ENCODE data around the gene KRT83. TPM values are rescaled to one million over a fixed set of nuclear protein-coding genes. Genes with fewer than 3 reads are reported as not detected.

KRT83 gene
- total RNA-seq, 4 donors from 2014 or later, result not detected

DNA sequence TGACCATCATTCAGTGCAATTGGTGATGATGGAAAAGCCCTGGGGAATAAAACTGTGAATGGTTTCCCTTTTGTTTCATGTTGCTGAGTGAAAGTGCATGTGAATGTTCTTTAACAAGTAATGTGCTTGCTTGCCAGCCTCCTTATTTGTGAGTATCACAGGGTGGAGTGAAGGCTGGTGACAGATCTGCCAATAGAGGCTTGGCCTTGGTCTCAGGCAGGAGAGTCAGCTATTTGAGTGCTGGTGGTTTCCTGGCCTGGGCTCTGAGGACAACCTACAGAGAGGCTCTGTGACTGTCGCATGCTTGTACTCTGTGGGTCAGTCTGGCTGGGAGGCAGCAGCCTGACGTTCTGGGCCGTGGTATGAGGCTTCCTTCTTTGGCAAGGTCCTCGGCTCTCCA lies 25.4 kb upstream of the KRT83 start:
- TF ChIP-seq, protein P1, sequence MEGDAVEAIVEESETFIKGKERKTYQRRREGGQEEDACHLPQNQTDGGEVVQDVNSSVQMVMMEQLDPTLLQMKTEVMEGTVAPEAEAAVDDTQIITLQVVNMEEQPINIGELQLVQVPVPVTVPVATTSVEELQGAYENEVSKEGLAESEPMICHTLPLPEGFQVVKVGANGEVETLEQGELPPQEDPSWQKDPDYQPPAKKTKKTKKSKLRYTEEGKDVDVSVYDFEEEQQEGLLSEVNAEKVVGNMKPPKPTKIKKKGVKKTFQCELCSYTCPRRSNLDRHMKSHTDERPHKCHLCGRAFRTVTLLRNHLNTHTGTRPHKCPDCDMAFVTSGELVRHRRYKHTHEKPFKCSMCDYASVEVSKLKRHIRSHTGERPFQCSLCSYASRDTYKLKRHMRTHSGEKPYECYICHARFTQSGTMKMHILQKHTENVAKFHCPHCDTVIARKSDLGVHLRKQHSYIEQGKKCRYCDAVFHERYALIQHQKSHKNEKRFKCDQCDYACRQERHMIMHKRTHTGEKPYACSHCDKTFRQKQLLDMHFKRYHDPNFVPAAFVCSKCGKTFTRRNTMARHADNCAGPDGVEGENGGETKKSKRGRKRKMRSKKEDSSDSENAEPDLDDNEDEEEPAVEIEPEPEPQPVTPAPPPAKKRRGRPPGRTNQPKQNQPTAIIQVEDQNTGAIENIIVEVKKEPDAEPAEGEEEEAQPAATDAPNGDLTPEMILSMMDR (IDR thresholded peaks at IDR 0.05; ENCODE audit: low read depth), result no peak

DNA sequence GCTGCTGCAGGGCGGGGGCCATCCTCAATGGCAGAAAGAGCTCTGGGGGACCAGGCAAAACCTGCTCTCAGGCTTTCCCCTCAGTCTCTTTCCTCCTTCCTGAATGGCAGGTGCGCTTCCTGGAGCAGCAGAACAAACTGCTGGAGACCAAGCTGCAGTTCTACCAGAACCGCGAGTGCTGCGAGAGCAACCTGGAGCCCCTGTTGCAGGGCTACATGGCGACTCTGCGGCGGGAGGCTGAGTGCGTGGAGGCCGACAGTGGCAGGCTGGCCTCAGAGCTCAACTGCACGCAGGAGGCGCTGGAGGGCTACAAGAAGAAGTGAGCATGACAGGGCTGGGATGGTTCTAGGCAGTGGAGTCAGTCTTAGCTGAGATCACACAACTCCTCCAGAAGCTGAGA lies 22.9 kb upstream of the KRT83 start:
- TF ChIP-seq, protein P1 (IDR thresholded peaks at IDR 0.05; ENCODE audit: low read depth), result no peak

DNA sequence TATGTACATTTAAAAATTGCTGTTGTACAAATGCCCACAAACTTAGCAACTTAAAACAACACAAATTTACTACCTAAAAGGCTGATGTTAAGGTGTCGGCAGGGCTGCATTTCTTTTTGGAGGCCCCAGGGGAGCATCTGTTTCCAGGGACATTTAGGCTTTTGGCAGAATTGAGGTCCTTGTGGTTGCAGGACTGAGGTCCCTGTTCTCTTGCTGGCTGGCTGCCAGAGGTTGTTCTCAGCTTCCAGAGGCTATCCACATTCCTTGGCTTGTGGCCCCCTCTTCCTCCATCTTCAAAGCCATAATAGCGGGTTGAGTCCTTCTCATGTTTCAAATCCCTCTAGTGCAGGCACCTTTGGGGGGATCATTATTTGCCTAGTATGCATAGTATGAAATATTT lies 22.4 kb upstream of the KRT83 start:
- TF ChIP-seq, protein P1 (IDR thresholded peaks at IDR 0.05; ENCODE audit: low read depth), result no peak

DNA sequence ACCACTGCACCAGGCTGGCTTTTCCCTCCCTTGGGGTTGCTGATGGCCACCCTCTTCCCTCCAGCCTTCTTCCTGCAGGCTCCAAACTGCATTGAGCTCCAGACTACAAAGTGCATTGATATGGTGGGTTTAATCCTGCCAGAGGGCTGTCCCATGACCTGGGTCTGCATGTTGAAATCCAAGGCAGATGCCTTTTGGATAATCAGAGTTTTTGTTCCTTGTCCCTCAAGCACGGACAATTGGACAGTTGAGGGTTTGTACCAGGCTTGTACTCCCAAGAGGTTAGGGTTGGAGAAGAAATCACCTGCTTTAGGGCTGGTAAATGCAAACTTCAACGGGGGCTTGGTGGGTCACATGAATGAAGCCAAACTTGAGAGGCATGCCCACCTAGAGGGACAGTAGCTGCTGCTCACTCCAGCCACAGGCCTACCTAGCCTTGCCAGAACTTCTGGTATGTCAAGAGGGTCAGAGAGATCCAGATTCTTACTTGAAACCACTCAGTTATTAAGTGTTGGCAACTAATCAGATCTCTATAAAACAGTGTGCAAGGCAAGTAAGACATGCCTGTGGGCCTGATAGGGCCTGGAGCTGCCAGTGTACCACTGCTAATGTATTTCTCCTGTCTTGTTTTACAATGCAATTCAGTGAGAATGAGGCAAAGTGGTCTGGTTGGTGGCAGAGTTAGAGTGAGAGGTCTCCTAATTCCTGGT lies 21.7 kb upstream of the KRT83 start:
- TF ChIP-seq, protein P1 (IDR thresholded peaks at IDR 0.05; ENCODE audit: low read depth), result no peak

DNA sequence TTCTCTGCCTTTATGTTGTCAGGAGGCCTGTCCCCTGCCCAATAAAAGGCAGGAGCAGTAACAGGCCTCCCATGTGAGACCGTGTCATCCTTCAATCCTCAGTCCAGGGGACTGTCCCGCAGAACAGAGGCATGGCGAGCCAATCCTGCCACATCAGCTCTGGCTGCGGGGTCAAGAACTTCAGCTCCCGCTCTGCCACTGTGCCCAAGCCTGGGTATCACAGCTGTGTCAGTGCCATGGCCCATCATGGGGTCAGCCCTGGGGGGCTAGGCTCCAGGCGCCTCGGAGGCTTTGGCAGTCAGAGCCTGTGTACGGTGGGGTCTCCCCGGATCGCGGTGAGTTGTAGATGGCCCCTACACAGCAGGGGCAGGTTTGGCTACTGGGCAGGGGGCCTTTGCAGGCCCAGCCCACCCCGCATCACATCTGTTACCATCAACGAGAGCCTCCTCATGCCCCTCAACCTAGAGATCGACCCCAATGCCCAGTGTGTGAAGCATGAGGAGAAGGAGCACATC lies 19.9 kb upstream of the KRT83 start:
- TF ChIP-seq, protein P1 (IDR thresholded peaks at IDR 0.05; ENCODE audit: low read depth), result no peak

DNA sequence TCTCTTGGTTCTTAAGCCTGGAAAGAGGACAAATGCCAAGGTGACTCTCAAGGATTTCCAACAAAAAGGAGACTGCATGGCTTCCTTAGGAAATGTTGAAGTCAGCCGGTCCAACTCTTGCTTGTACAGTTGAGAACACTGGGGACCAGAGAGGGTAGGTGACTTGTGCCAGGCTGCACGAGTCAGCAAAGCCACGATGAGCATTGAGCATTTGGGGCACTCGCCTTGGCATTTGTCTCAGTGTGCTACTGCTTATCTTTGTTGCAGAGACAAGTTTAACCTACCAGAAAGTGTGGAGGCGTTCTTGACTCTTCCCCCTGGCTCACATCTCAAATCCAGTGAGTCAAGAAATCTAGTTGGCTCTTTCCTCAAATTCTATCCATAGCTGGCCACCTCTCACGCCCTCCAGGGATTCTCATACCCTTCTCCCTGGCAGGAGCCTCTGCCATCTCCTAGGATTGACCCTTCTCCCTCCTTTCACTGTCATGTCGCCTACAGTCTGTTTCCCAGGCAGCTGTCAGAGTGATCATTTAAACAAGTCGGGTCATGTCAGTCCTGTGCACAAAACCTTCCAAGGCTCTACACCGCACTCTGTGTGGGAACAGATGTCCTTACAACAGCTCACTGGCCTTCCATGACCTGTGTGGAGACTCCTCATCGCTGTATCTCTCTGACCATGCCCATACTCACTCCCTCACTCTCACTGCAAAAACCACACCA lies 17.2 kb upstream of the KRT83 start:
- TF ChIP-seq, protein P1 (IDR thresholded peaks at IDR 0.05; ENCODE audit: low read depth), result no peak

DNA sequence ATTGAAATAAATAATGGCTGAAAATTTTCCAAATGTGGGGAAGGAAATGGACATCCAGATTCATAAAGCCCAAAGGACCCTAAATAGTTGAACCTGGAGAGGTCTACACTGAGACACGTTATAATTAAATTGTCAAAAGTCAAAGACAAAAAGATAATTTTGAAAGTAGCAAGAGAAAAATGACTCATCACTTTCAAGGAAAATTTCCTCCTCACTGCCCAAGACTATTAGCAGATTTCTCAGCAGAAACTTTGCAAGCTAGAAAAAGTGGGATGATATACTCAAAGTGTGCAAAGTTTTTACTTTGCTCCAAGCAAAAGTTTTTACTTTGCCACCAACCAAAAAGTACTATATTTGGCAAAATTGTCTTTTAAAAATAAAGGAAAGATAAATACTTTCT lies 15.9 kb upstream of the KRT83 start:
- TF ChIP-seq, protein P1 (IDR thresholded peaks at IDR 0.05; ENCODE audit: low read depth), result no peak

Data from subcutaneous adipose tissue (tissue), 4 donors.